T47D (cell line): ENCODE measurements around the gene CCDC183.
"Not testable (repeated sequence)": the region's sequence is repeated elsewhere in the genome, so short reads cannot be mapped to it uniquely, and the experiment has no call there.

ENCODE experiments used
- DNase-seq, 2 experiments: peaks; one replicate each; pipeline versions ENCODE4 v3.0.0 to v3.0.0-alpha.2; 2011 to 2012; ENCODE audit warnings: low read depth in 1 of 2, low spot score in 1 of 2
- JUND ChIP-seq: IDR thresholded peaks from 2 replicates; pipeline ENCODE4 v1.6.1; 2012; ENCODE audit warnings: low read depth
- in situ Hi-C: cut with HindIII; loops from 2 replicates; pipeline ENCODE4 v1.10.0; 2016; ENCODE audit warnings: low sequenced_read_pairs, low pct_unique_long_range_greater_than_20kb

CCDC183 gene

DNA sequence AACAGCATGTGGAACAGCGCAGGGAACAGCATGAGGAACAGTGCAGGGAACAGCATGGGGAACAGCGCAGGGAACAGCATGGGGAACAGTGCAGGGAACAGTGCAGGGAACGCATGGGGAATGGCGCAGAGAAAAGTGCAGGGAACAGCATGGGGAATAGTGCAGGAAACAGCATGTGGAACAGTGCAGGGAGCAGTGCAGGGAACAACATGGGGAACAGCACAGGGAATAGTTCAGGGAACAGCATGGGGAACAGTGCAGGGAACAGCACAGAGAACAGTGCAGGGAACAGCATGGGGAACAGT is 40.1 kb upstream of the CCDC183 start:
- no peak for TF ChIP-seq JUND
- DNase-seq, result no peak
- in situ Hi-C loops, result no loop called here

DNA sequence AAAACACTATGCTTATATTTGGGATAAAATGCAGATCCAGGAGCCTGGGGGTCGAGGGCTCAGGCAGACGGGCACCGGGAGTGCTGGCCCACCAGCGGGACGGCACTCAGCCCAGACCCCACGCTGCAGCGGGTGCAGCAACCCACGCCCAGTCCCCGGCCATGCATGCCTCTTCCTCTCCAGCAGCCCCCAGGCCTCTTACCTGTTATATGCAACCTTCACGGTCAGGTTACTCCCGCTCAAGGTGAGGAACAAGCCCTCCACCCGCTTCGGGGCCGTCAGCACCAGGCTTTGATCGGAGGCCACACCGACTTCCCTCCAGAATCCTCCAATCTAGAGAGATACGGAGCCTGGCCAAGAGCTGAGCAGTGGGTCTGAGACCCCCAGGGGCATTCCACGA is 39.3 kb upstream of the CCDC183 start:
- DNase-seq, result no peak
- no peak for TF ChIP-seq JUND
- in situ Hi-C loops, result no loop called here

DNA sequence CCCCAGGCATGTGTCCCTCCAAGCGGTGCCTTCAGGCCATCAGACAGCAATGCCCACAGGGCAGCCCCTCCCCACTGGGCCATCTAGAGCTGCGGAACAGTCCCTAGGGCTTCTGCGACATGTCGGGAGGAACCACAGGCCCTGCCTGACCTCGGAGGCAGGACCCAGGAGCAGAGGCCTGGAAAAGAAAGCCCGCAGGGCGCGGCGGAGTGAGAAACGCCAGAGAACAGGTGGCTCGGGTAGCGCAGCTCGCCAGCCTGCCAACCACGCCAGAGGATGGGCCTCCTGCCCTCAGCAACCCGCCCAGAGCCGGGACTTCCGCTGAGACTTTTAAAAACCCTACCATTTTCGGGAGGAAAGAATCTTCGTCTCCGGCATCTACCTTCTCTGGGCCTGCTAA is 38.8 kb upstream of the CCDC183 start:
- no peak for DNase-seq
- in situ Hi-C loops, result no loop called here
- no peak for TF ChIP-seq JUND

DNA sequence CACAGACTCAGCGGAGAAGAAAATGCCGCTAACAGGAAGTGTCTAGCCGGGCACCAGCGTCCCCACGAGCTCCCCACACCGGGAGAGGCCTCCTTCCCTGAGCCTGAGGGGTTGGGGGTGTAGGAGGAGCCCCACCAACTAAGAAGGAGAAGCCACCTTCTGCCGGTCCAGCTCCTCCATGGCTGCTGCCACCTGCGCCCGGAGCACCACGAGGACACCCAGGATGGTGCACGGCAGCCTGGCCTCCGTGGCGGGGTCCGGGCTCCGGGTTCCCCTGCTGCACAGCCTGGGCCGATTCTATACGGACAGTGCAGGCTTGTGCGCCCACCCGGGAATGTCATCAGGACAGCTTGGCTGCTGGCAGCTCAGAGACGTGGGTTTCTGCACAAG is 38.4 kb upstream of the CCDC183 start:
- no peak for TF ChIP-seq JUND
- in situ Hi-C loops, result no loop called here
- DNase-seq, result no peak

DNA sequence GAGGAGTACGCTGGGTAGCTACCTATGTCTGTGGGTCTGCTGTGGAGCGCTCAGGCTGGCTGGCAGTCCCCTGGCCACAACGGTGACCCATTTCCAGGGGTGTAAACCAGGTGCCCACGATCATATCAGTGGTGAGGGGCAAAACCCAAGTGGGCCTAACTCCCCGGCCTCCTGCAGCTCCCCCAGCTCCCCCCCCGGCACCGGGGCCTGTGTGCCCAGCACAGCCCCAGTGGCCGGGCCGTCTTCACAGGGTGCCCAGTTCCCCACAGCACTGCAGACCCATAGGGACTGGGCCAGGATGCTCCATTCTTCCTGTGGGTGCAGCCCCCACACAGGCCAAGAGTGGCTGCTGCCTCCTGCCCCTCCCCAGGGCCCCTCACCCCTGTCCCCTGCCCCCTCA is 37.1 kb upstream of the CCDC183 start:
- no peak for DNase-seq
- in situ Hi-C loops, result no loop called here
- no peak for TF ChIP-seq JUND

DNA sequence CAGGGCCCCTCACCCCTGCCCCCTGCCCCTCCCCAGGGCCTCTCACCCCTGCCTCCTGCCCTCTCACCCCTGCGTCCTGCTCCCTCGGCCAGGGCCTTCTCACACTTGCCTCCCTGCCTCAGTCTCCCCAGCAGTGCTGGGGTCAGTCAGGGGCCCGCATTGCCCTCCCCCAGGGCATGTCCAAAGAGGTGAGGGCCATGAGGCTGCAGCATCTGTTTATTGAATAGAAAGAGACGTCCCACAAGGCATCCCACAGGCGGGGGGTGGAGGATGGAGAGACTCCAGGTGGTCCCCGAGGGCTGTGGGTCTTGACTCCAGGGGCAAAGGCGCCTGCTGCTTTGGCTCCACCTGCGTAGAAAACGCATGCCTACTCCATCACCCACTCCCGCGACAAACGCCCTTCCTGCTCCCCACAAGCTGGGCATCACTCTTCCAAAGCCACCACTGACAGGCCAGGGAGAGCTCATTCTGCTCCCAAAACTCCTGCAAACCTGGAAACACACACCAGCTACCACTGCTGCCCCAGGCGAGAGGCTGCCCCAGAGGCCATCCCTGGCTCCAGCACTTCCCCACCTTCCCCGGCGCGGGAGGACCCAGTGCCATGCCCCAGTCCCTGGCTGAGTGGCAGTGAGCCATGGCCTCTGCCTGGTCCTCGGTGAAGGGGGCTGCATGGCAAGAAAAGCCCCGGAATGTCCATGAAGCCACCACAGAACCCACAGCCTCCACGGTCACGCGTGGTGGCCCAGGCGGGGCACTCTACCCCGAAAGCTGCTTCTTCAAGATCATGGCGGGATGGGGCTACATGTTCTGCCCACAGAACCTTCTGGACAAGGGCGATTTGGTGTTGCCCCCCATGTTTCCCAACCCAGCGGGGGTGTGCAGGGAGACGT is 36.5 kb upstream of the CCDC183 start:
- no peak for TF ChIP-seq JUND
- in situ Hi-C loops, result no loop called here
- no peak for DNase-seq

DNA sequence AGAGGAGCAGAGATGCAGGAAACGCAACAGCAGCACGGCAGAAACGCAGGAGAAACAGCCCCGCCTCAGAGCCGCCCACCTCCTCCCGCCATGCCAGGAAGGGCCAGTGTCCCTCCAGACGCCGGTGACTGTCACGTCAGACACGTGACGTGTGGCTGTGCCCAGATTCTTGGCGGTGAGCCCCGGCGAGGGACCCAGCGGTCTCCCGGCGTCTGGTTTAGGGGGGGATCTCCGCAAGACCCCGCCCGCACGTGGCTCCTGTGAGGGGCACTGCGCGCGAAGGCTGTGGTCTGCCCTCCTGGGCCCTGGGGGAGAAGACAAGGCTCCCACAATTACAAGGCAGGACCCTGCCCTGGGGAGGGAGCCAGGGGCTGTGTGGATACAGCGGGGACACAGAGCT is 35.7 kb upstream of the CCDC183 start:
- no peak for TF ChIP-seq JUND
- in situ Hi-C loops, result no loop called here
- no peak for DNase-seq

DNA sequence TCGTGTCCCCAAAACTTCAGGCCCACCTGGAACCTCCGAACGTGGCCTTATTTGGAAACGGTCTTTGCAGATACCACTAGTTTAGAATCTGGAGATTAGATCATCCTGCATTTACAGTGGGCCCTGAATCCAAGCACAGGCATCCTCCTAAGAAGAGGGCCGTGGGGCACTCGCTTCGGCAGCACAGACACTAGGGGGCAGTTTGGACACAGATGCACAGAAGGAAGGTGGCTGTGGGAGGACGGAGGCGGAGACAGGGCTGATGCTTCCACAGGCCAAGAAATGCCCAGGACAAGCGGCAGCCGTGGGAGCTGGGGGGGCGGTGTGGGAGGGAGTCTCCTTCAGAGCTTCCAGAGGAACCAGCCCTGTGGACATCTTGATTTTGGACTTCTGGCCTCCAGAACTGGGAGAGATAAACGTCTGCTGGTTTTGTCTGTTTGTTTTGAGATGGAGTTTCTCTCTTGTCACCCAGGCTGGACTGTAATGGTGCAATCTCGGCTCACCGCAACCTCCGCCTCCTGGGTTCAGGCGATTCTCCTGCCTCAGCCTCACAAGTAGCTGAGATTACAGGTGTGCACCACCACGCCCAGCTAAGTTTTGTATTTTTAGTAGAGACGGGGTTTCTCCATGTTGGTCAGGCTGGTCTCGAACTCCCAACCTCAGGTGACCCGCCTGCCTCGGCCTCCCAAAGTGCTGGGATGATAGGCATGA is 35.1 kb upstream of the CCDC183 start:
- peak; percentile 81 to 87 for DNase-seq
- in situ Hi-C loops, result not testable (repeated sequence)

DNA sequence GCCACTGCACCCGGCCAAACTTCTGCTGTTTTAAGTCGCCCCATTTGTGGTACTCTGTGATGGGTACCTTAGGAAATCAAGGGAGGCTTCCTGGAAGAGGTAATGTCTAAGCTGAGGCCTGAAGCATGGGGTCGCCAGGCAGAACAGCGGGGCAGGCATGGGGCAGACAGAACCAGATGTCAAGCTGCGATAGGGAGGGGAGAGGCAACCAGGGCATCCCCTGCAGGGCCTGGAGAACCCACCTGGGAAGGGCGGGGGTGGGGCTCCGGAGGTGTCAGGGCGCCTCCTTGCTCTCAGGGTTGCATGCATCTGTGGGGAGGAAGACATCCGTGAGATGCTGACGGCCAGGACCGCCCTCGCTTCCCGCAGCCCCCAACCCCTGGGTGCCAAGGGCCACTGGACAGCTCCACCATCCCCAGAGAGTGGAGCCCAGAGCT is 34.6 kb upstream of the CCDC183 start:
- no peak for DNase-seq
- no peak for TF ChIP-seq JUND
- in situ Hi-C loops, result no loop called here

DNA sequence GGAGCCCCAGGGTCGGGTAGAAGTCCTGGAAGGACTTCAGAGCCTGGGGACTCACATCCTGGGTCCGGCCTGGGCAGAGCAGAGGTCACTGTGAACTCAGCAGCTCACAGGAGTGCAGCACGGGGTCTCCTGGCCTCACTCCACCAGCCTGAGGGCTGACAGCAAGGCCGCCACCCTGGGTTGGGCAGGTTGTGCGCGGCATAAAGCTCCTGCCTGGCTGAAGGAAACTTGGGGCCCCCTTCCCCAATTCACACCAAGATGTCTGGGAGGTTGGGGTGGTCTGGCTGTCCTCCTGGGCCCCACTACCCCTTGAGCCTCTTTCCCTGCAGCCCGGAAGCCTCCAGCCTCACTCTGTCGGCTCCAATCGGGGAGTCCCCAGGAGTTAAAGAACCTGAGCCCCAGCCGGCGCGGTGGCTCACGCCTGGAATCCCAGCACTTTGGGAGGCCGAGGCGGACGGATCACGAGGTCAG is 33.9 kb upstream of the CCDC183 start:
- in situ Hi-C loops, result no loop called here
- no peak for TF ChIP-seq JUND
- DNase-seq, result no peak

DNA sequence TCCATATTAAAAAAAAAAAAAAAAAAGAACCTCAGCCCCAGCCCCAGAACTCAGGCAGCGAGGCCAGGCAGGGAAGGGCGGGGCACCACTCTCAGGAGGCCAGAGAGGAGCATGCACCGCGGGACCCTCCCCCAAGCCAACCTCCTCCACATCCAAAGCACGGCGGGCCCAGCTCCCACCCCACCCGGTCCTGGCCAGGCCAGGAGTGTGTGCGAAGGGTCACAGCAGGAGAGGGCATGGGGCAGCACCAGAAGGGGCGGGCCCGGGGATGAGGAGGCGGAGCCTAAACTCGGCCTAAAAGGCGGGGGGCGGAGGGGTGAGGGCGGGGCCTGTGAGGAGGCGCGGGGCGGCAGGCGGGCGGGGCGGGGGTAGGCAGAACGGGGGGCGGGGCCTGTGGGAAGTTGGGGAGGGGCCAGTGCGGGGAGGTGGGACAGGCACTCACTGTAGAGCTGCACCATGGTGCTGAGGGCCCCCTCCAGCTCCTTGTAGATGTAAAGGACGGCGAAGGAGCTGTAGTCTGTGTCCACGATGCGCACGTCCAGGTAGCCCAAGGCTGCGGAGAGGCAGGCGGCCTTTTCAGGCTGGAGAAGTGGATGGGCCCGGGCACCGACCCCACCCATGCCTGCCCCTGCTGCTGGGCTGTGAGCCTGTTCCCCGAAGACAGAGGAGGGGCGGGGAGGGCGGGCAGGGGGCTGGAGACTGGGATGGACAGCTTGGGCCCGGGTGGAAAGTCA is 33.1 kb upstream of the CCDC183 start:
- in situ Hi-C loops, result no loop called here
- DNase-seq, result peak in 1 of 2 experiments; percentile 85

DNA sequence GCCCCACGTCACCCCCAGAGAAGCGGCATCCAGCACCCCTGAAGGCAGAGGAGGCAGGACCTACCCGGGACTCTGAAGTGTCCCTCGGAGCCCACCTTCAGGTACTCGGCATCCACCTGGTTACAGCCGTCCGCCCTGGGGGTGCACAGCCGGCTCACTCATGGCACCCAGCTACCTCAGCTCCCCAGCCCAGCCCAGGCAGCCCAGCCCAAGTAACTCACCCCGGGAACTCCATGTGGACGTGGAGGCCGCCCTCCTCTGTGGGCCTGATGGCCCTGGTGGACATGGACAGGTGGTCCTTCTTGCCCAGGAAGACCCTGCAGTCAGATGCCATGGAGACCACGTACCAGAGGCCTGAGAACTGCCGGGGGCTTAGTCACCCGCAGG is 32.5 kb upstream of the CCDC183 start:
- in situ Hi-C loops, result no loop called here

More for the DNA sequence above, 33.1 kb upstream of the CCDC183 start:
- TF ChIP-seq JUND, result no peak

DNA sequence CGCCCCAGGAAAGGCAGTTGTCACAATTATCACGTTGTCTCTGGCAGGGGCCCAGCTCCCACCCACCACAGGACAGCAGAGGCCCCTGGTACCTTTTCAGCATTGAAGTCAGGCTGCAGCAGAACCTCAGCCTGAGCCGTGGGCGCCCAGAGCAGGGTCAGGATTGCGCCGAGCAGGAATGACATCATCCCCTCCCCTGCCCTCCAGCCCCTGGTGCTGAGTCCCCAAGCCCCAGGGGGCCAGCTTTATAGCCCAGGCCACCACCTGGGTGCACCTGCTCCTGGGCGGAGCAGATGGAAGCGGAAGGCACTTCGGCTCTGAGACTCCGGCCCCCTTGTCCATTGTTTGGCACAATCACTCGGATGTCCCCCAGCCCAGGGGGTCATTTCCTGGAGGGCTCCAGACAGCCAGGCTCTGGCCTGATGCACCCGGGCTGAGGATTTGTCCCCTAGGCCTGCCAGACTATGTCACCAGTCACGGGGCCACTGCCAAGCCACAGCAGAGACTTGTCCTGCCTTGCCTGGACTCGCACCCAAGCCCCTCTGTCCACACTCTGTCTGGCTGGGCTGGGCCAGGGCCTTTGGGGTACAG is 31.7 kb upstream of the CCDC183 start, which contains the start of gene LCN15:
TSS of gene LCN15 (minus strand) at position 218 of the 591 bp plus-strand sequence. CDS start at position 188, 30 bp downstream.
- no peak for DNase-seq
- in situ Hi-C loops, result no loop called here
- TF ChIP-seq JUND, result no peak

More for the DNA sequence above, 32.5 kb upstream of the CCDC183 start:
- TF ChIP-seq JUND, result no peak
- no peak for DNase-seq
